GM20000 (cell line): Measurements from ENCODE around the gene MT1X.

Experiments
- DNase-seq: peaks from one replicate; pipeline ENCODE4 v3.0.0; 2012; ENCODE audit warnings: low spot score
- TF ChIP-seq, protein P1 (sequence below): IDR thresholded peaks from 2 replicates; pipeline ENCODE4 v1.5.1; 2012; ENCODE audit warnings: mild to moderate bottlenecking, control low read depth; ENCODE audit errors: extremely low read depth, missing control alignments

The MT1X gene

DNA sequence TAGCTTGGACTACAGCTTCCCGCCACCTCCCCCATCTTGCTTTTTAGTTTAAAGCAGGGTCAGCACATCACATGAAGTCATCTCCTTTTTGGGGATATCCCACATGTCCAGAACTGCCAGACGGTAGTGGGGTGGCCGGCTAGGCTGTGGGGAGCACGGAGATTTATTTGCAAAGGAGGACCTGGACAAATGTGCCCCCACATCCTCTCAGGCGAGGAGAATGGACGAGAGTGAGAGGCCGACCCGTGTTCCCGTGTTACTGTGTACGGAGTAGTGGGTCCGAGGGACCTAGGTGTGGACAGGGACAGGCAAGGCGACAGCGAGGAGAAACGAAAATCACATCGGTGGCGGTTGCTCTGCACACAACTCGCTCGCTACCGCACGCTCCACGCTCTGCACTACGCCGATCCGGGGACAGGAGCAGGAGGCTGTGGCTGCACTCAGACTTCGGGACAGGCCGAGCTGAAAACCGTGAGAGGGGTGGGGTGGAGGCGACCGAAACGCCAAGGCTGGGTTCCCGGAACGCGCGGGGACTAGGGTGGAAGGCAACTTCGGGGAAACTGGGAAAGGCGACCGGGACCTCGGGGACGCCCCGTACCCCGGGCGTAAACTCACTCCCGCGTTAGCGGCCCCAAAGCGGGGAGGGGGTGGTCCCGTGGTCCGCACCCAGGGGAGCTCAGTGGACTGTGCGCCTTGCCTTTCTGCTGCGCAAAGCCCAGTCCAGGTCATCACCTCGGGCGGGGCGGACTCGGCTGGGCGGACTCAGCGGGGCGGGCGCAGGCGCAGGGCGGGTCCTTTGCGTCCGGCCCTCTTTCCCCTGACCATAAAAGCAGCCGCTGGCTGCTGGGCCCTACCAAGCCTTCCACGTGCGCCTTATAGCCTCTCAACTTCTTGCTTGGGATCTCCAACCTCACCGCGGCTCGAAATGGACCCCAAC, 44.2 kb upstream of the MT1X start, which contains the start of gene MT1A:
Gene MT1A (plus strand): TSS at position 853 of the 937 bp plus-strand sequence. CDS start 73 bp downstream, at position 926.
- TF ChIP-seq, protein P1, sequence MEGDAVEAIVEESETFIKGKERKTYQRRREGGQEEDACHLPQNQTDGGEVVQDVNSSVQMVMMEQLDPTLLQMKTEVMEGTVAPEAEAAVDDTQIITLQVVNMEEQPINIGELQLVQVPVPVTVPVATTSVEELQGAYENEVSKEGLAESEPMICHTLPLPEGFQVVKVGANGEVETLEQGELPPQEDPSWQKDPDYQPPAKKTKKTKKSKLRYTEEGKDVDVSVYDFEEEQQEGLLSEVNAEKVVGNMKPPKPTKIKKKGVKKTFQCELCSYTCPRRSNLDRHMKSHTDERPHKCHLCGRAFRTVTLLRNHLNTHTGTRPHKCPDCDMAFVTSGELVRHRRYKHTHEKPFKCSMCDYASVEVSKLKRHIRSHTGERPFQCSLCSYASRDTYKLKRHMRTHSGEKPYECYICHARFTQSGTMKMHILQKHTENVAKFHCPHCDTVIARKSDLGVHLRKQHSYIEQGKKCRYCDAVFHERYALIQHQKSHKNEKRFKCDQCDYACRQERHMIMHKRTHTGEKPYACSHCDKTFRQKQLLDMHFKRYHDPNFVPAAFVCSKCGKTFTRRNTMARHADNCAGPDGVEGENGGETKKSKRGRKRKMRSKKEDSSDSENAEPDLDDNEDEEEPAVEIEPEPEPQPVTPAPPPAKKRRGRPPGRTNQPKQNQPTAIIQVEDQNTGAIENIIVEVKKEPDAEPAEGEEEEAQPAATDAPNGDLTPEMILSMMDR = no peak
- no peak for DNase-seq

DNA sequence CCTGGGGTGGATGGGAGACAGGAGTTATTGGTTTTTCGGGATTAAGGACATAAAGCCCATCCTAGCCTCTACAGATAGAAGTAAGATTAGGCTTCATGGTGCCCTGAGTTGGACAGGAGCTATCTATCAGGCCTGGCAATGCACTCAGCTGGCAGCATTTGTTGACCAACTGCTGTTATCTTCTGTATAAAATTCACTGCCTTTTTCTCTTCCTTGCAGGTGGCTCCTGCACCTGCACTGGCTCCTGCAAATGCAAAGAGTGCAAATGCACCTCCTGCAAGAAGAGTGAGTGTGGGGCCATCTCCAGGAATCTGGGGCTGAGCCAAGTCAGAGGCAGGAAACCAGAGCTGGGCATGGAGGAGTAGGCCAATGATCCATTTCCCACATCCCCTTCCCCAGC, 43.2 kb upstream of the MT1X start:
- TF ChIP-seq, protein P1 = no peak
- no peak for DNase-seq

DNA sequence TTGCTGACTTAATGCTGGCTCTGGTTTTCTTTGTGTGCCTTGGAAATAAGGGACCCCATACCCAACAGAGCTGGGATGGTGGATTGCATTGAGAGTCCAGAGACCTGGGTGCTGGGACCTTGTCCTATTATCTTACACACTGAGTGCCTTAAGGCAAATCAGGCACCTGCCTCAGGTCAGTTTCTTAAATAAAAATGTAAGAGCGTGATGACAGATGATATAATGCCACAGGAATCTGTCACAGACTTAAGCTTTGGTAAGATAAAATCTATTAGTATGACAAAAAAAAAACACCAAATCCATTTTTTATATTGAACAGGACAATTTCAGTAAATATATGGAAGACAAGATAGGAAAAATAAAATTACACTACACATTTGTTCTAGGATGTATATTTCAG, 42.2 kb upstream of the MT1X start:
- TF ChIP-seq, protein P1 = no peak
- no peak for DNase-seq

DNA sequence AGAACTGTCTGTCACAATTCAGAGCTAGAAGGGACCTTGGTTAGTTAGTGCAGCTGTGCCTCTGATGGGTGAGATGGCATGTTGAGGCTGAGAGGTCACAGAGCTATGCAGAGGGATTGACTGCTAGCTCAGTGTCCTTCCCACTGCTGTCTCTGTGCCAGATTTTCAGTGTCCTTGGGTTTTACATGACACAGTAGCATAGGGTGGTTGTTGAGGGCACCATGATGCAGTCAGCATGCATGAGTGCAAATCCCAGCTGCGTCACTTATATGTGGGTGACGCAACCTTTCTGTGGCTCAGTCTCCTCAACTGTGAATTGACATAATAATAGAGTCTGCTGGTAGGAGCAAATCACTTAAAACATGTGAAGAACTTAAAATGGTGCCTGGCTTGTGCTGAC, 41.1 kb upstream of the MT1X start:
- DNase-seq = no peak
- TF ChIP-seq, protein P1 = no peak

DNA sequence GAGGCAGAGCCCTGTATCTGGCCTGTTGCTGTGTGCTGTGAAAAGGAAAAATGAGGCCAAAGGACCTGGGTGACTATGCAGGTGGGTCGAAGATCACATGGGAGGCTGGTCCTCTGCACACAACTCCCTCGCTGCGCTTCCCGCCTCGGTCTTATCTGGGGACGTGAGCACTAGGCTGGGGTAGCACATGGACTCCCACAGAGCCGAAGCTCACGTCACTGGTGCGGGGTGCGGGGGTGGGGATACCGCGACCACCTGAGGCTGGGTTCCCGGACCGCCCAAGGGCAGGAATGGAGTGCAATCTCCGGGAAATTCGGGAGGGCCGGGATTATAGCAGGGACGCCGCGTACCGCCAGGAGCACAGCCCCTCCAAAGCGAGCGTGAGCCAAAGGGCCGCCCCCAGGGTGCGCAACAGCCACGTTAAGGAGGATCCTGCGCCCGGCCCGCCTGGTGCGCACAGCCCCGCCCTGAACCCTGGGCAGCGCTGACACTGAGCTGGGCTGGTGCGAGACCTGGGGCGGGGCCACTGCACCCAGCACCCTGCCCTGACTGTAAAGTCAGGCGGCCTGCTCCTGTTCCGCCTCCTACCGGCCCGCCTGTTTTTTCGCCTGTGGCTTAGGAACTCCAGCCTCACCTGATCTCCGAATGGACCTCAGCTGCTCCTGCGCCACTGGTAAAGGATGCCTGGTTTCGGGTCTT, 39.0 kb upstream of the MT1X start:
- DNase-seq = no peak
- TF ChIP-seq, protein P1 = no peak

DNA sequence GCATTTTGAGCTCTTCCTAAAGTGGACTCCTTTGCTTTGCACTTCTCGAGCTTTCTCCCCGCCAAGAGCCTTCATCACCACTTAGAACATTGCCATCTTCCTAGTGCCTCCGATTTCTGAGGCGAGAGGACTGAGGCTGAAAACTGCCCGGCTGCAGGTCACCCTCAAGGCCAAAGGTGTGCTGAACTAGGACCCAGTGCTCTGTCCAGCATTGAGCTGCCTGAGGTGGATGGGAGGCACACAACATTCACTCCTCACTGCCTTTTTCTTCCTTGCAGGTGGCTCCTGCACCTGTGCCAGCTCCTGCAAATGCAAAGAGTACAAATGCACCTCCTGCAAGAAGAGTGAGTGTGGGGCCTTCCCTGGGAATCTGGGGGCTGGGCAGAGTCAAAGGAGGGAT, 38.4 kb upstream of the MT1X start:
- no peak for DNase-seq
- TF ChIP-seq, protein P1 = no peak

DNA sequence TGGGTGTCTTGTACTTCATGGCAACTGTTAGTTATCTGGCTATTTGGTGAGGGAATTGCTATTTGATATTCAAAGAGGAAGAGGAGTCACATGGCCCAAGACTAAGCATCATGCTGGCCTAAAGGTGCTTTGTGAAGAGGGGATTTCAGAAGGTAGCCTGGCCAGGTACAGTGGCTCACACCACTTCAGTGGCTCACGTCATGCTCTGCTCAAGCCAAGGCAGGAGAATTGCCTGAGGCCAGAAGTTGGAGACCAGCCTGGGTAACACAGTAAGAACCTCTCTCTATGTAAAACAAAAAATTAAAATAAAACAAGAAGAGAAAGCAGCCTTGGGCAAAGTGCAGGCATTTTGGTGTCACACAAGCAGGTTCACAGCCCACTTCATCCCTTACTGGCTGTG, 37.0 kb upstream of the MT1X start:
- no peak for DNase-seq
- TF ChIP-seq, protein P1 = no peak
